ENCODE results near the gene MLPH. TPM values are rescaled to one million over a fixed set of nuclear protein-coding genes. Genes with fewer than 3 reads are reported as not detected.
A peak's percentile ranks its signal among the peaks of the same experiment; 100 is the strongest.

The MLPH gene
- total RNA-seq, 6 experiments from 2014 or later = 20.8 to 52.8 (median 35.1) TPM

DNA sequence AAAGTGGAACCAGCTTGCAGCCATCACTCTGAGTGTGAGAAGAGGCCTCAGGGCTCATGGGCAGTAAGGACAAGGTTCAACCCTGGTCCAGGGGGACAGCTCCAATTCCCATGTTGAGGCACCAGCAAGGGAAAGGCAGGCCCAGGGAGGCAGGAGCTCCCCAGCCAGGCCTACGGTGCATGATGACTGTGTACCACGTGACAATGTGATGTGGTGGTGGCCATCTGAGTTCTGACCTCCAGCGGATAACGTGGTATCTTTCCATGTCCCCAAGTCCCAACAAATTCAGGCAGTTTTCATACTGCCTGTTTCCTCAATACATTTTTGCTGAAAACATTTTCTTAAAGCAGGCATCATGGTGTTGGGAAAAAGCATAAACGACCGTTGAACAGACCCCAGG, 36.9 kb upstream of the MLPH start:
- H3K27me3 ChIP-seq = no peaks in the 10 kb centered on the region
- H3K36me3 ChIP-seq = no peaks in the 10 kb centered on the region
- H3K27ac ChIP-seq = peak overlapping the region in 1 of 3 donors; percentile 20
- H3K4me1 ChIP-seq = no peaks in the 10 kb centered on the region
- H3K4me3 ChIP-seq = no peak overlapping the region
- no peaks in the 10 kb centered on the region for H3K9me3 ChIP-seq
- intact Hi-C loops (cut with DNase I) = no loop called here
- 43% methylated on average over 2 of the region's 6 CpGs for WGBS (ENCODE audit: insufficient coverage, low coverage, low lambda C conversion rate, missing lambda C conversion rate)
- no peak for DNase-seq
- TF ChIP-seq, protein P1, sequence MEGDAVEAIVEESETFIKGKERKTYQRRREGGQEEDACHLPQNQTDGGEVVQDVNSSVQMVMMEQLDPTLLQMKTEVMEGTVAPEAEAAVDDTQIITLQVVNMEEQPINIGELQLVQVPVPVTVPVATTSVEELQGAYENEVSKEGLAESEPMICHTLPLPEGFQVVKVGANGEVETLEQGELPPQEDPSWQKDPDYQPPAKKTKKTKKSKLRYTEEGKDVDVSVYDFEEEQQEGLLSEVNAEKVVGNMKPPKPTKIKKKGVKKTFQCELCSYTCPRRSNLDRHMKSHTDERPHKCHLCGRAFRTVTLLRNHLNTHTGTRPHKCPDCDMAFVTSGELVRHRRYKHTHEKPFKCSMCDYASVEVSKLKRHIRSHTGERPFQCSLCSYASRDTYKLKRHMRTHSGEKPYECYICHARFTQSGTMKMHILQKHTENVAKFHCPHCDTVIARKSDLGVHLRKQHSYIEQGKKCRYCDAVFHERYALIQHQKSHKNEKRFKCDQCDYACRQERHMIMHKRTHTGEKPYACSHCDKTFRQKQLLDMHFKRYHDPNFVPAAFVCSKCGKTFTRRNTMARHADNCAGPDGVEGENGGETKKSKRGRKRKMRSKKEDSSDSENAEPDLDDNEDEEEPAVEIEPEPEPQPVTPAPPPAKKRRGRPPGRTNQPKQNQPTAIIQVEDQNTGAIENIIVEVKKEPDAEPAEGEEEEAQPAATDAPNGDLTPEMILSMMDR (IDR thresholded peaks at IDR 0.05) = no peak
- no peak for TF ChIP-seq POLR2A (IDR thresholded peaks at IDR 0.05)
- ATAC-seq = no peak

DNA sequence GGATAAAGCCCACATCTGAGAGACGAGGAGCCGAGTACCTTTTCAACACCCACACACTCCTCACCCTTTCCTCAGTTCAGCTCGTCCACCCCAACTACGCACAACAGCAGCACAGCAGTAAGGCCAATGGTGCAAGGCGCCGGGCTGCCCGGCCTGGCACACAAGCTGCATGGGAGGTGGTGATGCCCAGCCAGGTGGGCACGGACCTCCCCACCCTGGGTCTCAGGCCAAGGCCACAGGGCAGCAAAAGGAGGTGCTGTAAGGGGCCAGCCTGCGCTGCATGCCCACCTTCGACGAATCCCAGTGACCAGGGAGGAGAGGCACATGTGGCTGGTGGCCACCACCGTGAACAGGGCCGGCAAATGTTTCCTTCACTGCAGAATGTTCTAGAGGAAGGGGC, 36.5 kb upstream of the MLPH start:
- intact Hi-C loops (cut with DNase I) = no loop called here
- peak overlapping the region in 1 of 3 donors; percentile 20 for H3K27ac ChIP-seq
- H3K4me3 ChIP-seq = no peak overlapping the region
- DNase-seq = no peak
- no peaks in the 10 kb centered on the region for H3K27me3 ChIP-seq
- no peaks in the 10 kb centered on the region for H3K9me3 ChIP-seq
- WGBS (ENCODE audit: insufficient coverage, low coverage, low lambda C conversion rate, missing lambda C conversion rate) = no CpG with 5 or more reads among the region's 13 CpGs
- H3K4me1 ChIP-seq = no peaks in the 10 kb centered on the region
- TF ChIP-seq, protein P1 (IDR thresholded peaks at IDR 0.05) = no peak
- TF ChIP-seq POLR2A (IDR thresholded peaks at IDR 0.05) = no peak
- H3K36me3 ChIP-seq = no peaks in the 10 kb centered on the region
- ATAC-seq = no peak

GRCh38 chr2:237451643-237452469, 35.2 kb upstream of the MLPH start:
- DNase-seq = no peak
- H3K4me3 ChIP-seq = no peak overlapping the region
- WGBS (ENCODE audit: insufficient coverage, low coverage, low lambda C conversion rate, missing lambda C conversion rate) = 49% methylated on average over 15 of the region's 20 CpGs
- intact Hi-C loops (cut with DNase I) = no loop called here
- ATAC-seq = no peak
- H3K4me1 ChIP-seq = no peaks in the 10 kb centered on the region
- no peak overlapping the region for H3K27ac ChIP-seq
- TF ChIP-seq POLR2A (IDR thresholded peaks at IDR 0.05) = no peak
- TF ChIP-seq, protein P1 (IDR thresholded peaks at IDR 0.05) = no peak
- no peaks in the 10 kb centered on the region for H3K9me3 ChIP-seq
- H3K36me3 ChIP-seq = no peaks in the 10 kb centered on the region
- no peaks in the 10 kb centered on the region for H3K27me3 ChIP-seq

DNA sequence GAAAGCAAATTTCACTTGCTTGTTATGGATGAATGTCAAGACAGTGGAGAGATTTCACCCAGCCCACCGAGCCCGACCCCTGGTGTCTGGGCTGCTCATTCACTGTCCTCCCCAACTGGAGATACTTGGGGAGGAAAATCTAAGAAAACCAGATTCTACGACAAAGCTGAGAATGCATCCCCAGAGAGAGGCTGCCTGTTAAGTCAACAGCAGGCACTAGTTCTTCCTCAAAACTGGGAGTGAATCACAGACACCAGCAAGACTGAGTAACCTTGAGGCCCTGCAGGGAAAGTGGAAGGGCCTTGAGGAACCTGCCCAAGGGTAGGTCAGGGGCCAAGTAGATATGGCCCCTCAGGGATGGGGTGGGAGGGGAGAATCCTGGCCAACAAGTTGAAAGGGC, 34.2 kb upstream of the MLPH start:
- Histone ChIP-seq H3K9me3 (no peaks in the 10 kb centered on the region), H3K4me1 (no peaks in the 10 kb centered on the region), H3K36me3 (no peaks in the 10 kb centered on the region), H3K4me3 (no peak overlapping the region), H3K27me3 (no peaks in the 10 kb centered on the region), H3K27ac (no peak overlapping the region)
- no peak for TF ChIP-seq POLR2A (IDR thresholded peaks at IDR 0.05)
- TF ChIP-seq, protein P1 (IDR thresholded peaks at IDR 0.05) = no peak
- ATAC-seq = no peak
- intact Hi-C loops (cut with DNase I) = no loop called here
- no peak for DNase-seq
- 80% methylated on average over 3 of the region's 3 CpGs for WGBS (ENCODE audit: insufficient coverage, low coverage, low lambda C conversion rate, missing lambda C conversion rate)
